ENCODE results near the gene TBC1D17.

DNA sequence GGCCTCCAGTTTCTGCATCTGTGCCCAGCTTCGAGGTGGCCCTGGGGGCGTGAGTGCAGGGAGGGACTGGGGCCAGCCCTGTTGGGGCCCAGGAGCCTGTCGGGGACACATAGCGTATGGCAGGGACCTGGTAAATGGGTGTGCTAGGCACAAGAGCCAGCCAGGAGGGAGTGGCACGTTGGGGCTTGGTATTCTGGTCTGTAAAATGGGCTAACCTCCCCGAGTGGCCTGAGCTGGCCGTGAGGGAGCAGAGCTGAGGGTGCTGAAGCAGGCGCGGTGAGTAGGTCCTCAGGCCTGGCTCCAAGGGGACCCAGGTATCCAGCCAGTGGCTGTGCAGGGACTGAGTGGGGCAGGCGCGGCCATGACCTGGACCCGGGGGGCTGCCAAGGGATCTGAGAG is 22.2 kb upstream of the TBC1D17 start:
- TF ChIP-seq STAG1 (CRISPR knock-in tag; IDR thresholded peaks at IDR 0.05), result no peak
- TF ChIP-seq, protein P1, sequence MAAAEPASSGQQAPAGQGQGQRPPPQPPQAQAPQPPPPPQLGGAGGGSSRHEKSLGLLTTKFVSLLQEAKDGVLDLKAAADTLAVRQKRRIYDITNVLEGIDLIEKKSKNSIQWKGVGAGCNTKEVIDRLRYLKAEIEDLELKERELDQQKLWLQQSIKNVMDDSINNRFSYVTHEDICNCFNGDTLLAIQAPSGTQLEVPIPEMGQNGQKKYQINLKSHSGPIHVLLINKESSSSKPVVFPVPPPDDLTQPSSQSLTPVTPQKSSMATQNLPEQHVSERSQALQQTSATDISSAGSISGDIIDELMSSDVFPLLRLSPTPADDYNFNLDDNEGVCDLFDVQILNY (CRISPR knock-in tag; conservative IDR thresholded peaks at IDR 0.05), result no peak
- peak; percentile 23; the same call in 1 of the 2 replicates for TF ChIP-seq POLR2AphosphoS5 (IDR thresholded peaks at IDR 0.05; ENCODE audit: low read depth, low read length)
- no peak for TF ChIP-seq USF2 (IDR thresholded peaks at IDR 0.05; ENCODE audit: low read depth, low read length)
- TF ChIP-seq USF2 (CRISPR knock-in tag; IDR thresholded peaks at IDR 0.05; ENCODE audit: borderline replicate concordance), result no peak
- TF ChIP-seq CTCF (CRISPR knock-in tag; IDR thresholded peaks at IDR 0.05), result no peak
- TF ChIP-seq SUZ12 (IDR thresholded peaks at IDR 0.05; ENCODE audit: low read depth, low read length), result no peak
